SKM-1 treated with dmso at 0.1 percent for 144 hours (cell line): ENCODE measurements around the gene MEP1A.

Experiments used
- DNase-seq: peaks from one replicate; lab custom pipeline; 2025; ENCODE audit not compliant: unreplicated experiment; lab: John Stamatoyannopoulos, UW

The MEP1A gene

DNA sequence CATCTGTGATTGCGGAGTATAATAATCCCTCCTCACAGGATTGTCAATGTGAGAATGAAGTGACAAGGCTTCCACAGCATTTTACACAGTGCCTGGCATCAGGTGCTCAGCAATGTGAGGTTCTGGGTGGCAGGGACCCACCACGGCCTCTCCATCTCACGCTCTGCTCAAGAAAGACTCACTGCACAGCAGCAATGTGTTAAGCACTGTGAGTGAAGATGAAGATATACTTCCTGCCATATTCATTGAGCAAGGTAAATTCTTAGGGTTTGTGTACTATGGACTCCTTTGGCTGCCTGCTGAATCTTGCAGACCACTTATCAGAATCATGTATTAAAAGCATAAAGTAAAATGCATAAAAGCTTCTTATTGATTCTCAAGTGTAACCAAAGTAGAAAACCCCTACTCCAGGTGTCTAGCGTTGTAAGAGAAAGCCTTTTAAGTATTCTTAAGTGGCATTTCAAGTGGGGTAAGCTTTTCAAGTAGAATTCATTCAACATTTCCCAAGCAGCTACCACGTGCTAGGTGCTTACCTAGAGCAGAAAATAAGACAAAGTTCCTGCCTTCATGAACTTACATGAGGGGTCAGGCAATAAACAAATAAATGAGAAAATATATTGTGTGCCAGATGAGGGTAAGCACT lies 17.0 kb upstream of the MEP1A start:
- DNase-seq: no peak

GRCh38 chr6:46777476-46778346 lies 15.5 kb upstream of the MEP1A start:
- DNase-seq: no peak

DNA sequence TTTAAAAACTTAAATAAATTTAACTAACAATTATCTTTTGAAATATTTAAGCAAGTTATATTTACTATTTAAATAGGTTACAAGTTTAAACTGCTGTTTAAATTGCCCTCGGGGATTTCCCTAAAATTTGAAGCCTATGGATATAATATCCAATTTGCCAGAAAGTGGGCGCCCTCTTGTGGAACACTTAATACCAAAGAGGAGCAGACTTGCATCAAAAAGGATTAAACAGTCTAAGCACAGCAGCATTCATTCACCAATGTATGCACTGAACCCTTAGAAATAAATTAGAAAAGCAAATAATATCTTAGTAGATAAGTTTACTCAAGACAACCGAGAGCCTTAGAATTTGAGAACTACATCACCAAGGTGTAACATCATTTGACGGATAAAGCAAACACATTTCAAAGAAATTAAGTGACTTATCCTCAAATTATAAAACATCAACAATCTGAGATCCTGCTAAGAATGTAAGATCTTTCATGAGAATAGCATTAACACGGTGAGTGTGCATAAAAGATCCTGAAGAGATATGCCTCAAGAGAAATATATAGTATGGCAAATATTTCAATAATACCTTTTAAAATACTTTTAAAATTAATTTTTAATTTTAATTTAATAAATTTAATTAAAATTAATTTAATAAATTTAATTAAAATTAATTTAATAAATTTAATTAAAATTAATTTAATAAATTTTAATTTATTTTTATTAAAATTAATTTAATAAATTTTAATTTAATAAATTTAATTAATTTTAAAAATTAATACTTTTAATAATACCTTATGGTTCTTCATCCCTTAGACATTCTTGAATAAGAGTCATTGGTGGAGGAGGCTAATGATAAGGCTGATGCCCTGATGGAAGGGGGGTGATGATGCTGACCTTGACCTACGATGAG lies 11.5 kb upstream of the MEP1A start:
- peak; percentile 72 for DNase-seq

- DNase-seq: no peak
Measured at GRCh38 chr6:46784535-46784934, 8.7 kb upstream of the MEP1A start.

GRCh38 chr6:46787871-46788540 lies 5.2 kb upstream of the MEP1A start:
- no peak for DNase-seq

DNA sequence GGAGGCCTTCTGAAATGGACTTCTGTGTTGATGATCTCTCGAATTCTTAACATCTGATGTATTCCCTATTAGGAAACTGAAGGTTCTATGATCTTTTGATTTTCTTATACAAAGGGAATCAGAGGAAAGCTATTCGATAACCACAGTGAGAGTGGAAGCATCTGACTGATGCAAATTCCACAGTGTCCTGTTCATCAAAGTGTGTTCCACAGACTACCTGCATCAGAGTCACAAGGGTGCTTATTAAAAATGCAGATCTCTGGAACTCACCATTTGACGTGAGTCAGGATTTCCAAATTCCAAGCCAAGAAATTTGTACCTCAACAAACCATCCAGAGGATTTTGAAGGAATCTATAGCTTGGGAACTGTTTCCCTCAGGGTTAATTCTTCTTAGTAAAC lies 4.4 kb upstream of the MEP1A start:
- no peak for DNase-seq

DNA sequence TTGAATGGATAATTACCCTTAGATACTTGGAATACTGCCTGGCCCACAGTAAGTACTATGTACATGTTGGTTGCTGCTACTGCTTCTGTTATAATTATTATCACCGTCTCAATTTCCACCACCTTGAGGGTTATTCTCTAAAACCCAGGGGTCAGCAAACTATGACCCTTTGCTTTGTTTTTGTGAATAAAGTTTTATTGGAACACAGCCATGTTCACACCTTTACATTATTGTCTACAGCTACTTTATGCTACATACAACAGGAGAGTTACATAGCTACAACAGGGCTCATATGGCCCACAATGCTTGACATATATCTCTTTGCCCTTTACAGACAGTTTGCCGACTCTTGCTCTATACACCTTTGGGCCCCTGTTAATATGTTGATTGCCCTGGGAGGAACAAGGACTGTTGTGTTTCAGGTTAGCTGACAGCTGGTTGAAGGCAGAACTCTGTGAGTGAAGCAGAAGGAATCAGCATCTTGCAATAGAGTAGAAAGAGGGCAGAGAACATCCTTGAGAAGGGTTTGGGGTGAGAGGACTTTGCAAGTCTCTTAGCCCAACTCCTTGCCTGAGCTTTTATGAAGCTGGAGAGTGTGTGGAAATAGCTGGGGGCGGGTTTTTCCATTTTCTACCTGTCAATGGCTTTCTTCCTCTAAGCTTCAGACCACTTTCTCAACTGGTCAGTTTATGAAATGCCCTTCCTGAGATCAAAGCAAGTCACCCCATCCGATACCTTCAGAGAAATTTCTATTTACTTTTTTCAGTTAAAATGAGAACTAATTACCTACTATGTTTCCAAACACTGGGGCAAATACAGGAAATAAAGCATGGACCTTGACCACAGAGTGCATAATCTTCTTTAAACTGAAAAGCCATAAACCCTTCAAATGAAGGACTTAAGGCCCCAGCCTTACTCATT lies 3.5 kb upstream of the MEP1A start:
- peak; percentile 12 for DNase-seq

DNA sequence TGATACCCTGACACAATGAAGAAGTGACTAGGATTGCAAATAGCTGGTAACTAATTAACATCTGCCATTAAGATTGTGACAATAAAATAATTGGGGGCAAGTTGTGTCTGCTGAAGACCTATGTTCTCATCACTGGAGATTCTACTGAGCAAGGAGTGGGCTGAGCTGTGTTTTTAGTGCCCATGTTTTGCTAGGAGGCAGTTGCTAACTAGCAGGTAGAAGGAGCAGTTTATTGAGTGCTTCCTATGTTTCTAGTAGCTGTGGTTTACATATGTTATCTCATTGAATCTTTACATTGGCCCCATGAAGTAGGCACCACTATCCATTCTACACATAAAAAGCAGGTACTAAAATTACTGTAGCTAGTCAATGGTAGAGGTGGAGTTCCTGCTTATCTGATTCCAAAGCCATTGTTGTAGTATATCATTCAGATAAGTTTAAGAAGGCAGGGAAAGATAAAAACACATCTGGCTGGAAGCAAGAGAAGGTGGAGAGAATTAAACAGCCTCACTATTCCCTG lies 2.8 kb upstream of the MEP1A start:
- no peak for DNase-seq

DNA sequence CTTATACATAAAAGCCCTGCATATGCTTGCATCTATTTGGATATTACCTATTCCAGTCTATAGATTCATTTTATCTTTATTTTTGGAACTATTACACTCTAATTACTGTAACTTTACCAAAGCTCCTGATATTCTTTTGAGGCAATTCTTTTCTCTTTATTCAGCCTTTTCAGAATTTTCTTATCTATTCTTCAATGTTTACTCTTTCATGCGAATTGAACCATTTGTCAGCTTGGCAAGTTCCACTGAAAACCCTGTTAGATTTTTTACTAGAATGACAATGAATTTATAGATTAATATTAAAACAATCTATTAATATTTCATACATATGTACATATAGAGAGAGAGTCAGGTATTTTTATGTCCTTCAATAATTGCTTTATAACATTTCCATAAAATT lies 554 bp upstream of the MEP1A start:
- DNase-seq: no peak

DNA sequence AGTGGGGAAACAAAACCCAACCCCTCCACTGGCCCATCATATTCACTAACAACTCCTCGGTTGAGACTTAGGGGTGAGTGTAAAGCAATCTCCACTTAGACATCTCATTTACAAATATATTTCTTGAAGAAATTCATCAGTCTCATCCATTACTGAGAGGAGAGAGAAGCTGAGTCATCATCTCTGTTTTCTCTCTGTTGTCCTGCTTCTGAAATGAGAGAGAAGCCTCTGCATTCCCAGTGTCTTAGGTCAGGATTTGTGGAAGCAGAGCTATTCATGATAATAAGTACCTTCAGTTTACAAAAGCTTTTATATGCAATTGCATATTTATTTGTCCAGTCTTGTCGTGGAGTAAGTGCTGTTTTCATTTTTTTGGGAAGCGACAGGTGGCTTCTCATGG lies 879 bp downstream of the MEP1A start:
- DNase-seq: no peak

- DNase-seq: no peak
Measured at GRCh38 chr6:46795816-46796215, 2.6 kb downstream of the MEP1A start.

GRCh38 chr6:46796848-46797580 lies 3.8 kb downstream of the MEP1A start:
- DNase-seq: peak; percentile 50

GRCh38 chr6:46799657-46800056 lies 6.5 kb downstream of the MEP1A start:
- no peak for DNase-seq

DNA sequence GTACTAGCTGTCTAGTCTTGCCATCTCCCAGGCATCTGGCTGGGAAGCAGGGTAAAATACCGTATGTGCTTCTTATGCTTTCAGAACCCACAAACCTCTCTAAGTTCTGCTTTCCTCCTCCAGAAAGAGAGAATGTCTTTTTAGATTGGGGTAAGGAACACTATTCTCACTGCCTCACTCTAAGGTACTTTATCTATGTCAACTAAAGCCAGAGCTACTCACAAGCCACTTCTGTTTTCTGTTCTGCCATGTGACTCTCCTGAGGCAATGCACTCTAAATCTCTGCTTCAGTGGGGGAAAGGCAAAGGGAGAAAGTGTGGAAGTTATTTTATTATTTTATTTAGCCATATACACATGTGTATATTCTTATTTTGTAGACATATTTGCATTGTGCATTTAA lies 15.6 kb downstream of the MEP1A start:
- DNase-seq: peak; percentile 79

- DNase-seq: no peak
Measured at GRCh38 chr6:46815130-46815529, 21.9 kb downstream of the MEP1A start.

DNA sequence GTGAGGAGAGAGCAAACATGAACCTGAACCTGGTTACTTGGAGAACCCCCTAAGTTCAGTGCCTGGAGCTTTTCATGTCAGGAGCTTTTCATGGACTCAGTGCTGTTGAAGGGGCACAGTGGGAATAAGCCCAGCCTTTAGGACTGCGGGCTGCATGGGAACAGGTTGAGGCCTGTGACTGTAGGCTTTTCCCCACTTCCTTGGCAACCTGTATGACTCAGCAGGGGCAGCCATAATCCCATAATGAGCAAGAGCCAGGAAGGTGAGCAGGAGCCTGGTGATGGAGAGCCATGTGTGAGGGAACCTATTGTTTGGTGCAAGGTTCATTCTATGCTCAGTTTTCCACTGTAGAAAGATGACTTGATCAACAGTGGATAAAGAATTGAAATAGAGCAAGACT lies 23.4 kb downstream of the MEP1A start:
- DNase-seq: no peak

DNA sequence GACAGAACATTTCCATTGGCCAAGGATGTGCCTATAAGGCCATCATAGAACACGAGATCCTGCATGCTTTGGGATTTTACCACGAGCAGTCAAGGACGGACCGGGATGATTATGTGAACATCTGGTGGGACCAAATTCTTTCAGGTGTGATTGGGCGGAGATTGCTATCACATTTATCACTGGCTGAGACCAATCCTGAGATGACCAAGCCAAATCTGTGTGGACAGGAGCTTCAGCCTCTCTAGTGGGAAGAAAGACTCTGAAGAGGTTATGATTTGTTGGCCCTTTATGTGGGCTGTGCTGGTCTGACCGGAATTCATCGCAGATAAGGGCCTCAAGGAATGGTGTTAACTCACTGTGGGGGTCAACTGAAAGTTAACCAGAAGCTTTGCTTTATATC lies 26.4 kb downstream of the MEP1A start:
- DNase-seq: no peak

DNA sequence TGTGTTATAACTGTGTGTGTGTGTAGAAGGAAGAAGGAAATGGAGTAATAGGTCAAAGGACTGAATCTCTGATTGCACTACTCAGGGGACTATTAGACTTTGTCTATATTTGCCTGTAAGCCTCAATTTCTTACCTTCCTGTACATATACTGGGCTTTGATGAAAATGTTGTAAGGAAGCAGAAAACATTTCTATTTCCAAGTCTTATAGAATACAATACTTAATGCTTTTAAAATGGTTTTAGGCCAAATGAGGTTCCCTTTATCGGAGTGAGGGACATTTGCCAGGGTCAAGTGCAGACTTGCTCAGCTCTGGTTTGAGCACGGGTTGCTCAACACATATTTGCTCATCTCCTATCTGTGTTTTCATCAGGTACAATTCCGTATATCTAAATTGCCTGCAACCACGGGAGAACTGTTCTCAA lies 28.3 kb downstream of the MEP1A start:
- DNase-seq: peak; percentile 68

- no peak for DNase-seq
Measured at GRCh38 chr6:46828939-46829338, 35.8 kb downstream of the MEP1A start.
